GM21515 (cell line): Measurements from ENCODE around the gene HTR2A.

ENCODE experiments used
- ATAC-seq: cut with Tn5 transposase; IDR thresholded peaks from one replicate; pipeline ENCODE4 v1.9.1; 2021; ENCODE audit not compliant: unreplicated experiment

Gene HTR2A

DNA sequence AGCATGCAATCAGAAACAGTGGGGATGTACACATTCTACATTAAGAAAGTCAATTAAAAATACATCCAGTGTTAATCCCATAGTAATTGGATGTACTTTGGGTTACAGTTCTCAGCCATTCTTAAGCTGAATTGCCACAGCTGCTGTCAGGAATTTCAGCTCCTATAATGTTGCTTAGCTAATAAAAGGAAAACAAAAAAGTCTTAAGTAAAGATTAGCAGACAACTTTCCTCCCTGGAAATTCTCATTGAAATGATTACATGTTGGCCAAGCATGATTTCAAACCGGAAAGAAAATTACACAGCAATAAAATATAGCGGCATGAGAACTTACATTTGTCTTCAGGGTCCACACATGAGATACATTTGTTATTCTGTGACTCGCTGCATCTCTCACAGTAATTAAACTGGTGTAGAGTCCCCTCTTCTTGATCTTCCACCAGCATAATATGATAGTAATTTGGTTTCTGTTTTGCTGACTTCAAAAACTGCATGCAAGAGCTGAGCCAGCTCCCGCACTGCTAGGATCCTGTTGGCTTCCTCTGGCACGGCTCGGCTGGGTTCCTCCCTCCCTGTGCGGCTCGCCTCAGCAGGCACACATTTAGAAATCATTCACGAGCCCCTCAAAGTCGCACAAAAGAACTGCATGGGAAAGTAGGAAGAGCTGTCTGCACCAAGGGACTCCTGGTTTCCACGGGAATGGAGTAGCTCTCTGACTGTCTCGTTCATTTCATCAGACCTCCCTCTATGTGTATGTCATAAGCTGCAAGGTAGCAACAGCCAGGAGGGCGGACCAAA lies at the start of gene HTR2A:
Gene HTR2A, minus strand, starts transcription at position 713 of the 797 bp plus-strand sequence. CDS start 1,147 bp downstream, outside the sequence.
- ATAC-seq = no peak

DNA sequence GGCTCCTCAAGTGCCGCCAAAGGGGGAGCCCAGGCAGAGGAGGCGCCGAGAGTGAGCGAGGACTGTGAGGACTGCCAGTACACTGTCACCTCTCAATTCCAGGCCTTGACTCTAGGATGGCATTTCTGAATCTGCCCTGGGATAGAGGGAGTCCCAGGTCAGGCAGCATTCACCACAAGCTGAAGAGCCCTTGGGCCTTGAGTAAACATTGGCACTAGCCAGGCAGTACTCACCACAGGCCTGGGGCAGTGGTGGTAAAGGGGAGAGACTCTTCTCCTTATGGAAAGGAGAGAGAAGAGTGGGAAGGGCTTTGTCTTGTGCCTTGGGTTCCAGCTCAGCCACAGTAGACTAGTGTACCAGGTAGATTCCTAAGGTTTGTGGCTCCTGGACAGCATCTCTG lies 39.7 kb upstream of the HTR2A start:
- no peak for ATAC-seq

DNA sequence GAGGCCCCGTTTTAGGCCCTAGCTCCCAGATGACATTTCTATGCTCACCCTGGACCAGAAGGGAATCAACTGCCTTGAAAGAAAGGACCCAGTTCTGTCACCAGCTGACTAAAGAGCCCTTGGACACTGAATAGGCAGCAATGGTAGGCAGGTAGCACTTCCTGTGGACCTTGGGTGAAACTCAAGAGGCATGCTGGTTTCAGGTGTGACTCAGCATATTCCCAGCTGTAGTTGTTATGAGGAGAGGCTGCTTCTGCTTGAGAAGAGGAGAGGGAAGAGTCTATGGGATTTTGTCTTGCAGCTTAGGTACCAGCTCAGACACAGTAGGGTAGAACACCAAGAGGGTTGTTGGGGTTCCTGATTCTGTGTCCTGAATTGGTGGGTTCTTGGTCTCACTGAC lies 37.9 kb upstream of the HTR2A start:
- no peak for ATAC-seq

DNA sequence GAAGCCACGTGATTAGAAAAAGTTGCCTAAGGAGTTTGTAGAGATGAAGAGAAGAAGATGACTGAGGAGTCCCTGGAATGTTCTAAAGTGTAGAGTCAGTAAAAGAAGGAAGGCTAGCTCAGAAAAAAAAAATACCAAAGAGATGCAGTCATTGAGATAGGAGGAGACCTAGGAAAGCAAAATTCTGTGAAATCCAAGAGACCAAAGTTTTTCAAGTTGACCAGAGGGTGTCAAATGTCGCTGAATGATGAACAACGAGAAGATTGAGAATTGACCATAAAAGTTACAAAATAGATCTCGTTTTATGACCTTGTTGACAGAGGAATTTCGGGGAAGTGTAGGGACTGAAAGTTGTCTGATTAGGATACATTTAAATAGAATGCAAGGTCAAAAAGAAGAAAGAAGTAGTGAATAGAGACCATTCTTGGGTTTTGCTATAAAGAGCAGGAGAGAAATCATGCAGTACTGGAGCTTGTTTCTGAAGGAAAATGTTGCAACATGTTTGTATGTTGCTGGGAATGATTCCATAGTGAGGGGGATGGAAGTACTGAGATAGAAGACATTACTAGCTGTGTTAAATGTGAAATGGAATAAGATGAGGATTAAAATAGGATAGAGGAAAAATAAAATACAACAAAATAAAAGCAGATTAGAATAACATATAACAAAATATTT lies 30.2 kb upstream of the HTR2A start:
- ATAC-seq = no peak

DNA sequence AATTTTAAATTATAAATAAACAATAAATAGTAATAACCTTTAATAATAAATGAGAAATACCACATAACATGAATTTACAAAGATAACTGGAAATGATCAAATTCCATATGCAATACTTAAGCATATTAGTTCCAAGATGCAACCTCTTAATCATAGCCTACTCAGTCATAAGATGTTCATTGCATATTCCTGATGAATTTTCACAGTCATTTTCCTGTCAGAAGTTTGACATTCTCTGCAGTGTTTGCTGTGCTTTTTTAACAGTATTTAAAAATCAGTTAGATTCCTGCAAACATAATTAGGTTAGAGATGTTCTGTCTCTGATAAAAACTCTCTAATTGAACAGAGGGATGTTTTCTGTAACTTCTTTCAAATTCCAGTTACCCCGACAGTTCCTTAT lies 28.6 kb upstream of the HTR2A start:
- no peak for ATAC-seq

DNA sequence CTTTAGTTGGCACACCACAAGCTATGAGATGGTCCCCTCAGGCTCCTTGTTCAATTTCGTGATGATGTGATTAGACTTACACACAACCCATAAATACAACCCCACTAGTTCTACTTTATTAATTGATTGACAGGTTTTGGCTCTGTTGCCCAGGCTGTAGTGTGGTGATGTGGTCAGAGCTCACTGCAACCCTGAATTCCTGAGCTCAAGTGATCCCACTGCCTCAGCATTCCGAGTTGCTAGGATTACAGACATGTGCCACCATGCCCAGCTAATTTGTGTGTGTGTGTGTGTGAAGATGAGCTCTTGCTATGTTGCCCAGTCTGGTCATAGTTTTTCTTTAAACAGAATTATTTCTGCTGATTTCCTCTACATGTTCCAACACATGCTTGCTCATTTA lies 17.5 kb upstream of the HTR2A start:
- no peak for ATAC-seq

DNA sequence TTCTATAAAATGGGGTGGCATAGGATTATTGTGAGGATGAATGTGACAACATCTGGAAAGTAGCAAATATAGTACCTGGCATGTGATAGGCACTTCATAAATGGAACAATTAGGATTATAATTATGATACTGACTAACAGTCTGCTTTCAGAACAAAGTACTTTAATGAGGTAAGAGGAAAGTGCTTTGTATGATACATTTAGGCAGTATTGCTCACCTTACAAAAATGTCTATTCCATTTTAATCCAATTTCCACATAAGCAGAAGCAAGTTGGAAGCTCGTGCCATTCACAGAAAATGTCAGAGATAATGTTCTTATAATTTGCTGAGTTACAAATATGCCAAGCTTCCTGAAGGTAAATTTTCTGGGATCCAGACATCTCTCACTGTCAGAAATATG lies 16.9 kb upstream of the HTR2A start:
- no peak for ATAC-seq

DNA sequence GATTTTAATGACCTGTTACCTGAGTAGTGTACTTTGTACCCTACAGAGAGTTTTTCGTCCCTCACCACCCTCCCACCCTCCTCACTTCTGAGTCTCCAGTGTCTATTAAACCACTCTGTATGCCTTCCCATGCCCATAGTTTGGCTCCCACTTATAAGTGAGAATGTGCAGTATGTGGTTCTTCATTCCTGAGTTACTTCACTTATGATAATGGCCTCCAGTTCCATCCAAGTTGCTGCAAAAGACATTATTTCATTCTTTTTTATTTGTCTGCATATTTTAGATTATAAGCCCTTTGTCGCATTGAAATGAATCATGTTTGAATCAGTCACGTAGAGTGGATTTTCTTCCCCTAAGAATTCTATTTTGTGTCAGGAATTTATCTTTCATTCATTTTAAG lies 12.2 kb upstream of the HTR2A start:
- no peak for ATAC-seq

DNA sequence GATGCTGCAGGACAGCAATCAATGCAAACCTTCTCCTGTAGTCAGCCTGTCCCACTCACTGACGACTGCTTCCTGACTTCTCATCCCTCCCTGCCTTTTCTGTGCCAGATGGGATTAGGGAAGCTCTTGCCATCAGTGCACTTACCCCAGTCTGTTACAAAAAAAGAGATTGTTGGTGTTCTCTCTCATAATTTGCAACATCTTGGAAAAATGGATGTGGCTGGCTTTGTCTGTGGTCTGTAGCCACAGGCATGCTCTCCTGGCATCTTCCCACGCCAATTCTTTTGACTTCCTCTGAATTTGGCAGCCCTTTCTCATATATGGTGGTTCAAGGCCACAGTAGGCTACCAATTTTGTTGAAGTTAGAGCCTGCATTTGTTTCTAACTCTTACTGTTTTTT lies 11.6 kb upstream of the HTR2A start:
- ATAC-seq = no peak

DNA sequence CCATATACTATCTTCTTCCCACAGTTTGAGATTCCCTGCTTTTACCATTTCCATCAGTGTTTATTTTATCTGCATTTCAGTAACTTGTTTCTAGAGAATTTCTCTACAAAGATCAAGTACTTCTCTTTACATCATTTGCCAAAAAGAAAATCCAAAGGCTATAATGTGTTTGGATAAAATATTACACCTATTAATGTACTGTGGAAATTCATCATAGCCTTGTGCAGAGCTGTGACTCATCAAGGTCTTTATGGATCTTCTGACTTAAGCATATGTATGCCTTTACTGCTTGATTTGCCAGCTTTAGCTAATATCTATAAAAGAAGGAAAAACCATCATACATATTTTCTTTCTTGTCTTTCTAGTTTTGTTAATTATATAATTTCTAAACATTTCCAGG lies 9.6 kb upstream of the HTR2A start:
- ATAC-seq = no peak

DNA sequence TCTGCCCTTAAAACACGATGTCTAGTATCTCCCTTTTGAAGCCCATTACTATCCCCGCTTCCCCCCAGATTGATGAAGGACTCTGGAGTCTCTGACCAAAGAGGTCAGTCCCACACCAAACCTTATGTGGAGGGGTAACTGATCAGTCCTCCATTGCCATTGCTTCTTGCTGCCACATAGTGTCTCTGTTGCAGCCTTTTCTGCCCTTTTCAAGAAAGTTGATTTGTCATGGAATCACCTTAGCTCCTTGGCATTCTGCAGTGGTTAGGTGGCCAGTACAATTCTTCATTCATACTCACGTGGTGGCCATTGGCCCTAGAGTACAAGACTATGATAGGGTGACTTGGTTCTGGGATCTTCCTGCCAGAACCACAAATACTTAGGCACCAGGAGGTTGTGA lies 8.4 kb upstream of the HTR2A start:
- no peak for ATAC-seq

DNA sequence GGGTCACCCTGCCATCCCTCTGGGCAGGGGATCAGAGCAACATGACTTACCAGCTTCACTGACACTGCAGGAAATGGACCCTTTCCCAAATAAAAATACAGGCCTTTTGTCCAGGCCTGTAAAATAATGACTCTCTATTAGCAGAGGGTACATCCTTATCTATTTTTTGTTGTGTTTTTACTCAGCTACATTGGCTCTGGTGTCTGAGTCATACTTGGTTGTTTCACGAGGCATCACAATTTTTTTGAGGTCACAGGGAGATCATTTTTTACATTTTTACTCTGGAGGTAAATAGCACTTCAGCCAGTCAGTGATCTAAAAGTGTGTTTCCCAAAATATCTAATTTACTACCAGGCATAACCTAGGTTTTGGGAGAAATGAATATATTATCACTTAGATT lies 6.9 kb upstream of the HTR2A start:
- no peak for ATAC-seq

DNA sequence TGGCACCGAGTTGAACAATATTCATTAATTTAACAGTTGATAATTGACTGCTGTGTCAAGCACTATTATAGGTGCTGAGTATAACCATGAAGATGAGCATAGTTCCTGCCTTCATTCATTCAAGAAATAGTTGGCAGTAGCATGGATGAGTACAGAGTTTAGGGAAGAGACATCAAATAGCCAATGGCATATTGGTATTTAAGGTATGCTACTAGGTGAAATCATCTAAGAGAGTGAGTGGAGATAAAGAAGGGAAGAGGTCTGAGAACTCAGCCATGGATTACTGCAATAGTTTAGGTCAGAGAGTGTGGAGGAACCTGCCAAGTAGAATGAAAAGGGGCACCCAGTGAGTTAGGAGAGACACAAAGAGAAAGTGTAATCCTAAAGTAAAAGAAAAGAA lies 4.9 kb upstream of the HTR2A start:
- no peak for ATAC-seq

DNA sequence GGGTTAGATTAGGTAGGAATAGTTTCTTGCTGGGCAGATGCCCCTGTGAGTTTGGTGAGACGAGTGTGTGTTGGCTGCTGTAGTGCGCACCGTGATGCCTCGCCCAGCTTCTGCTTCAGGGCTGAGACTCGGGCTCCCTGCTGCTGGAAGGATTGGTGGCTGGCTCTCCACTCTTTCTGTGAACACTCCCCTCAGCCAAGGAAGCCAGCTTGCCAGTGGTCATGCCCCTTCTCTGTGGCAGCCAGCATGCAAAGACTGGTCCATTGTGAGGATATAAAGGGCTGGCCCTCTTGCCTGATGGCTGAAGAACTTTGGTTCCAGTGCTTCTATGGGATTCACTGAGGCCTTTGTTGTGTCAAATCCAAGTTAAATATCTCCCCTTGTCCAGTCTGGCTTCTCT lies 2.9 kb upstream of the HTR2A start:
- ATAC-seq = no peak

DNA sequence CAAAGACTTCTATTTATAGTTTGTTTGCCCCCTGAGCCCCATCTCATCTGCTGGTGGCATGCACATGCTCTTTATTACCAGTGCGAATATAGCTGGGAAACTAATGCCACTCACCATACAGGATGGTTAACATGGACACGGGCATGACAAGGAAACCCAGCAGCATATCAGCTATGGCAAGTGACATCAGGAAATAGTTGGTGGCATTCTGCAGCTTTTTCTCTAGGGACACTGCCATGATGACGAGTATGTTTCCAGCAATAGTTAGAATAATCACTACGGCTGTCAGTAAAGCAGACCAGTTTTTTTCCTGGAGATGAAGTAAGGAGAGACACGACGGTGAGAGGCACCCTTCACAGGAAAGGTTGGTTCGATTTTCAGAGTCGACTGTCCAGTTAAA lies 1.5 kb downstream of the HTR2A start:
- no peak for ATAC-seq

DNA sequence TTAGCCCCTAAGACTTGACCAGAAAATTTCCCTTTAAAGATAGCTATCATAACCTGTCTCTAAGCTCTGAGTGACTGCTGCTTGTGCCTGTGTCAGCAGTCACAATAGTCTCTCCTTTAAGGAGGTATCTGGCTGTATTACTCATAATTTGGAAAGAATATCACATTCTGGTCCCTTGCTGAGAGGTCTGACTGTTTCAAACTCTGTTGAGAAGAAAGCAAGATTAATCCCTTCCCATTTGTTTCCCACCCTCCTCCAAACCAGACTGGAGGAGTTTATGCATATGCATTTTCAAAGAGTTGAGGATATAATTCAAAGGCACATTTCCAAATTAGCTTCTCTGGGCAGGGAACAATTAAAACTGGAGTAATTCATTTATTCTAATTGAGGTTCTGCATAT lies 2.3 kb downstream of the HTR2A start:
- ATAC-seq = no peak

DNA sequence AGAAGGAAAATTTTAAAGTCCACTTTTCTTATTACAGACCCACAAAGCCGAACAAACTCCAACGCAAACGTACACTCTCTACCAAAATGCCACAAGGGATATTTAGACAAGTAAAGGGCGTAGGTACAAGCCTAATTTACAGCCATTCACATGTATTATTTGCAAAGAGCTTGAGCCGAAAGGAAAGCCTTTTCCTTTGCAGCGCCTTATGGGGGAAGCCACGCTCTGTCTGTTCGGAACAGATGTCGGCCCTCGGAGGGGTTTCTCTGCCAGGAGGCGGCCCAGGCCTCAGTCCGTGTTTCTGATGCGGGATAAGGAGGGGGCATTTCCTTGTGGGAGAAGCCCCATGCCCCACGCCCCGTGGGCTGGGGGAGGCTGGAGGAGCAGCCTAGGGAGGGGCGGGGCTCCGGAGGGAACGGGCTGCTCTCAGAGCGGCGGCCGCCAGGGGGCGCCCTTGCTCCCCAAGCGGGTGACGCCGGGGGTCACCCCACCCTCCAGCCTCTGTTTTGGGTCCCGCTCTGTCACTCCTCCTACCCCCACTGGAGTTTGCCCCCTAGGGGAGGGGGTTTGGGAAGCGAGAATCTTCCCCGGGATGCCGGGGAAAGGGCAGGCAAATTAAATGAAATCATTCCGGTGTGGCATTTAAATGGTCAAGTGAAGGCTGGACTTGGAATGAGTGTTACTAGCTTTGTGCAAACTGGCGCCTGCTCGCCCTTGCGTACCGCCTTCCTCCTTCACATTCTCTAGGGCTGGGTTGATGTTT lies 2.9 kb downstream of the HTR2A start:
- peak; percentile 80 for ATAC-seq

DNA sequence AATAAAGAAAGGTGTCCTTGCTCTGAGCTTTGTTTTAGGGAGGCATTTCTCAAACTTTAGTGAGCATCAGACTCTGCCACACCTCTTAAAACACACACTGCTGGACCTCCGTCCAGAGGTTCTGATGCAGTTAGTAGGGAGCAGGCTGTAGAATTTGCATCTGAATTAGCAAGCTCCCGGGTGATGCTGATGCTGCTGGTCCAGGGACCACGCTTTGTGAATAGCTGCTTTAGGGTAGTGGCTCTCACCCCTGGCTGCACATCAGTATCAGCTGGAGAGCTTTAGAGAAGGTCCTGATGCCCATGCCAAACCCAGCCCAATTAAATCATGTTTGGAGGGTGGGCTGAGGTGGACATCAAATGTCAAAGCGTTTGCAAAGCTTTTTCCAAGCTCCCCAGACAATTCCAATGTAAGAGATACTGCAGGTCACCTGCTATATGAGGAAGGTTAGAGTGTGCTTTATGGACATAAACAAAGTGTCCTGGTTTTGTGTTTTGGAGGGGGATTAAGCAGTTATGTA lies 3.6 kb downstream of the HTR2A start:
- no peak for ATAC-seq

DNA sequence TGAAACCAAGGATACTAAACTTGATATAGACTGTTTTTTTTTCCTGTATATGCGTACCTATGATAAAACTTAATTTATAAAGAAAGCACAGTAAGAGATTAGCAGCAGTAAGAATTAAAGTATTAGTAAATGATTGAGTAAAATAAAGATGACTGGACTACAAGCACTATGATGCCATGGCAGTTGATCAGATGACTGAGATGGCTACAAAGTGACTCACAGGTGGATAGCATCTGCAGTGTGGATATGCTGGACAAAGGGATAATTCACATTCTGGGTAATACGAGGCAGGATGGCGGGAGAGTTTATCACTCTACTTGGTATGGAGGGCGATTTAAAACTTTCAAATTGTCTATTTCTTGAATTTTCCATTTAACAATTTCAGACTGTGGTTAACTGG lies 11.8 kb downstream of the HTR2A start:
- no peak for ATAC-seq

DNA sequence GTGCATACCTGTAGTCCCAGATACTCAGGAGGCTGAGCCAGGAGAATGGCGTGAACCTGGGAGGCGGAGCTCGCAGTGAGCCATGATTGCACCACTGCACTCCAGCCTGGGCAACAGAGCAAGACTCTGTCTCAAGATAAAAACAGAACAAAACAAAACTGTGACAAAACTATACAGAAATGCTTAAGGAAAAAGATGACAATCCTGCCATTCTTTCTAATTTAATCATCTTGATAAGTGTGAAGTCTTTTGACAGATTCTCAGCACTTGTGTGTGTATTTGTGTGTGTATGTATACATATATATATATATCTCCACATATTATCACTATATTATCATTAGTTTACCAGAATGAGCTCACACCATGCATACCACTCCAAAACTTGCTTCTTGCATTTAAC lies 12.3 kb downstream of the HTR2A start:
- ATAC-seq = no peak

DNA sequence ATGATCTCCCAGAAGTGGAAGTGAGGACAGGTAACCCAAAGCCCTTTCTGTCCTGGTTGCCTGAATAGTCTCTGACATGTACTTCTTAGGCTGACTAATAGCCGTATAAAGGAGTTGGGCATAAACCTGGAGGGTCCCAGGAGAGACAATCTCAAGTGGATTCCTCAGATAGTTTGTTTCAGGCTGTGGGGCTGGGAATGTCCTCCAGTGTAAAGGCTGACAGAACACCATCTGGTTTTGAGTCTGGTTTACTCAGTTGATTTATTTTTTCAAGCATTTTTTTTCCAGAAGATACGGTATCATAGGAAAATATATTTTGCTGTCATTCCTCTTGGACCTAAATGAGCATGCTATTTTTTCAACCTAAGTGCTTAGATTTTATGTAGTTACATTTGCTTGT lies 15.2 kb downstream of the HTR2A start:
- no peak for ATAC-seq

DNA sequence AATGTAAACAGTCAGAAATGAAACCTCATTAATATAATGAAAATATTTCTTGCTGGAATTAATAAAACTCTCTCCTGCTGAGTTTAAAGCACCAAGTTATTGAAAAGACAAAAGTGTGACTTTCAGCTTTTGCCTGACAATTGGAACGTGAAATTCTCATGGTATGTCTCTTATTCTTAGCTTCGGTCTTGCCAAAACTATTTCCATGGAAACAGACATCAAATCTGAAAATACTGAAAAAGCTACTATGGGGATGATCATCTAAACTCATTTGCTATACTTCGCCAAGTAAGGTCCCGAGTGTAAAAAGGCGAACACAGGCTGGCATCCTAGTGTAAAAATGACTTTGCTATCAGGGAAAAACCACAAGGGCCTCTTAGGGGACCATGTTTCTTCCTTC lies 22.8 kb downstream of the HTR2A start:
- ATAC-seq = no peak
